ENCODE measurements around the gene BTBD16.
A peak's percentile ranks its signal among the peaks of the same experiment; 100 is the strongest.

The BTBD16 gene

DNA sequence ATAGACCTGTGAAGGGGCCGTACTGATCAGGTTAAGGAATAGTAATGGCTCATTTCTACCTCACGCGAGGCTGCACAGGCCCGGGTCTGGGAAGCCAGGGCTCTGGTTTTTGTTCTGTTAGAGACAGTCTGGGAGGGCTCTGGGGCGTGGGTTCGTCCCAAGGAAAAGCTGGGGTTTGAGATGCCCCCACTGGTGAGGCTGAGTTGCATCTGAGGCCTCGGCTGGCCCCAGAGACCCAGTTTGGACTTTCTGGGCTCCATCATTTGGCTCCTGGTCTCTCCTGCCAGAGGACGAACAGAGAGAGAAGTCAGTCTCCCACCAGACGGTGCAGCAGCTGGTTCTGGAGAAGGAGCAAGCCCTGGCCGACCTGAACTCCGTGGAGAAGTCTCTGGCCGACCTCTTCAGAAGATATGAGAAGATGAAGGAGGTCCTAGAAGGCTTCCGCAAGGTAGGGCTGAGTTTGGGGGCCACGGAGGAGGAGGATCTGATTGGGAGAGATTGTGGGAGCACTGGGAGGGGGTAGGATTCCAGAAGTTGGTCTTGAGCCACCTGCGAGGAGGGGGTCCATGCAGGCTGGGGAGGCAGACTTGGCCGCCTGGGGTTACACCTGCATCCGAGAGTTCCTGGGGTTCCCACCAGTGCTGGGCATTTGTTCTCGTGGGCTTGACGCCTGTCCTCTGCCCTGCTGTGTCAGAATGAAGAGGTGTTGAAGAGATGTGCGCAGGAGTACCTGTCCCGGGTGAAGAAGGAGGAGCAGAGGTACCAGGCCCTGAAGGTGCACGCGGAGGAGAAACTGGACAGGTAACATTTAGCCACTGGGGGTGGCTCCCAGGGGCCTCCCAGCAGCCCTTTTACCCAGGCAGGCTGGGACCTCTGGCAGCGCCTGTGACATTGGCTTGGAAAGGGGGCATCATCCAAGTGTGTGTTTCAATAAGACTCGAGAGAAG is 22.5 kb upstream of the BTBD16 start:
- DNase-seq: no peak

- no peak for DNase-seq
These were observed 21.7 kb upstream of the BTBD16 start for GRCh38 chr10:122249303-122249850.

- DNase-seq: no peak
These were observed 20.9 kb upstream of the BTBD16 start for GRCh38 chr10:122249991-122250750.

DNA sequence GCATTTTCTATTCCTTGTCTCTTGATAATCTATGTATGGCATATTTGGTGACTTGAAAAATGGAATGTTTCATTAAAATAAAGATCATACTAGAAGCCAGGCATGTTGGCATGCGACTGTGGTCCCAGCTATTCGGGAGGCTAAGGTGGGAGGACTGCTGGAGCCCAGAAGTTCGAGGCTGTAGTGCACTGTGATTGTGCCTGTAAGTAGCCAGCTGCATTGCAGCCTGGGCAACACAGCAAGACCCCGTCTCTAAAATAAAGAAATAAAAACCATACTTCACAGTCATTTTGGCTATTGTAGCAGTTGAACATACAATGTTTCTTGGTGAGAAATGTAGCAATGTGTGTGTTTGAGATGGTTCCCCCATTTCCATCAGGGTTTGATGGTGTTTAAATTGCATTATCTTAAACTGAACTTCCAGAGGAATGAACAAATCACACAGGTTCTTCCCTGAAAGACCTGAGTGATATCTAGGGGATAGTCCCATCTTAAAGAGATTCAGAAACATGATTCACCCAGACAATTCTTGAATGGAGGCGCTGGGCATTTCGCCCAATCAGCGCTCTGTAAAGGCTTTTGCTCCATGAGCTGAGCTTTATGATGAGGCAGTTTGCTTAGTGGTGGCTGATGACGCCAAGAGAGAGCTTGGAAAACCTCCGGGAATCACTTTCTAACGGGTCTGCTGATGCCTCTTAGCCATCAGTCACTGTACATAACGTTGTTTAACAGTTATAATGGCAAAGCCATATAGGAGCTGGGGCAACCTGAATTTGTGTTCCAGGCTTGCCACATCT is 19.4 kb upstream of the BTBD16 start:
- DNase-seq: no peak

- no peak for DNase-seq
These were observed 18.3 kb upstream of the BTBD16 start for GRCh38 chr10:122252805-122253204.

DNA sequence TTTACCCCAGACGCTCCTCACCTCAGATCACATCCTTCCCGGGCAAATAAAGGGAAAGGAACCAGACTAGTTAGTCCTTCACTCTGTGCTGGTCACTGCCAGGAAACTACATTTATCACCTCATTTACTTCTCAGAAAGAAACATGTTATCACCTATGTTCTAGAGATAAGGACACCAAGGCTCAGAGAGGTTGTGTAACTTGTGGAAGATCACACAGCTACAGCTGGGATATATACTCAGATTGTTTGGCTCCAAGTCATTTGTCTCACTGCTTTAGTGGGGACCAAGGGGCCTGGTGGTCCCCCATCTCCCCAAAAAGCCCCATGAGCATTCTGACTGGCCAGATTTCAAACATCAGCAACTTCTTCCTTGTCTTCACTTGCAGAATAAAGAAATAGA is 17.5 kb upstream of the BTBD16 start:
- no peak for DNase-seq

DNA sequence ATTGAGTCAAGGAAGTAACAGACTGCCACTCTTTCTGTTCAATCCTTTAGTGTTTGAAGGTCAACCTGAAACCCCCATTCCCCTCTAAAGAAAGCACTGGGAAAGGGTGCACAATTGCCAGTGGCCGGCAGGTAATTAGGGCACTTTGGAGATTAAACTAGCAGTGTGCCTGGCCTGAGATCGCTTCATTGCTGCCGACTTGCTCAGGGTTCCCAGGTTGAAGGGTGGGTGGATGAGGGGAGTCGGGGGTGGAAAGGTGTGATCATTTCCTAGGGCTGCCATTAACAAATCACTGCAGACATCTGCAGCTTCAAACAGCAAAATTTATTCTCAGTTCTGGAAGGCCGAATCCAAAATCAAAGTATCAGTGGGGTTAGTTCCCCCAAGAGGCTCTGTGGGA is 16.3 kb upstream of the BTBD16 start:
- no peak for DNase-seq

DNA sequence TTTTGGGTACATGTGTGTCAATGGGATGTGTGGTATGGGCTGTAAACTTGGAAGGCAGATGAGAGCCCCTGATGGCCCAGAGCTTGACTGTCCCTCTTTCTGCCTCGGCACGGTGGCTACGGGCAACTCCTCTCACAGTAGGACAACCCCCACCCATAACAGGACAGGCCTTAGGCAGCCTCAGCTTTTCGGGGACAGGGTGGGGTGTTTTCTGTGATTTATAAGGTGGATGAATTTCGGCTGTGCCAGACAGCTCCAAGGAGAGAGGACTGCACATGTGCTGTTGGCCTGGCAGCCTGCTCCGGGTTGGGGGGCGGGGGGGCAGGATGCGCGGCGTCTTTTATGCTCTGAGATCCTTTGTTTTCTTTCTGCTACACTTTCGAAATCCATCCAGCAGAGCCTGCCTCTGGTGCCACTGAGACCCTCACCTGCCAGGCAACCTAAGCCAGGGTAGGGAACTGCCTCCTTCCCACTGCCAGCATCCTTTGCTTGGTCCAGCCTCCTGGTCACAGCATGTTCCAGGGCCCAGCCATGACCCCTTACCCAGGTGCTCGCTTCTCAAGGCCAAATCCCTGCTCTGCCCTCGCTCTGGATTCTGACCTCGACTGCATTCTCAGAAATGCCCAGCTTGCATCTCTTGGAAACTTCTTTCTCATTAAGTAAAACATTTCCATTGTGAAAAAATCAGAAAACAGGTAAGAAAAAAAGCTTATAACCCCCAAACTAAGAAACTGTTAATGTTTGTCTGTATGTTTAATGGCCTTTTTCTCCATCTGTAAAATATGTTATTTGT is 15.4 kb upstream of the BTBD16 start:
- no peak for DNase-seq

GRCh38 chr10:122257041-122257440 is 14.1 kb upstream of the BTBD16 start:
- DNase-seq: no peak

DNA sequence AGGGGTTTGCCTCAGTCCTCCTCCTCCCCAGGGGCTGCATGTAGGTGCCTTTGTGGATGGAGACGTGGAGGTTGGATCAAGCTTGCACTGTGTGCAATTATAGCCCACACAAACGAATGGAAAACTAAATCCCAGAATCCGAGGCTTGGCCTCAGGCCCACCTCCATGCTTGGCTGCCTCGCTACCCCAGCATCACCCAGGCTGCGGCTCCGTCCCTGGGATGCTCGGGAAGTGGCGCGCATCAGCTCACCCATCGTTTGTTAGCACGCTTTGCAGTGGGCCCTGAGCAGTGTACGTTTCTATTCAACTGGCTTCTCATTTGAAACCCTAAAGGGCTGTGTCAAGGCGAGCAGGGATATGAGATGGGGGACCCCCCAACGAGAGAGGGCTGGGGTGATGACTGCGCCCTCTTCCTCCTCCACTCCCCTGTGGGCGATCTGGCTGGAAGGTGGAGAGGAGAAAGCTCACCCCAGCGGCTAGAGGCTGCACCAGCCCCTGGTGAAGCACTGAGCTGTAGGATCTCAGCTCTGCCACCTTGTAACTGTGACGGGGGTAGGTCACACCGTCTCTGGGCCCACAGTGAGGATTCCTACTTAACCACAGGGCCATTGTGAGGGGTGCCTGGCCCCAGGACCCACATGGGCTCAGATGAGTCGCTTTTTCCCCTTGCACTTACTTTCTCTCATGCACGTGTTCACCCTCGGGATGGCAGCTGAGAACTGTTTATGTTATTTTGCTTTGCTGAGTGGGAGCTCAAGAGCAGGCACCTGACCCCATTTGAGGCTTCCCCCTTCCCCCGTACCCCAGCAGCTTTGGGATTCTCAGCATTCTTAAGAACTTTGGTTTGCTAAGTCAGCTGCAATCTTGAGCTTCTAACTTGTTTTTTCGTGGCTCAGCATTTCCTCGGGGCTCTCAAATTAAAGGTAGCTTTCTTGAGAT is 12.7 kb upstream of the BTBD16 start:
- DNase-seq: no peak

- DNase-seq: no peak
These were observed 12.0 kb upstream of the BTBD16 start for GRCh38 chr10:122259075-122259466.

- no peak for DNase-seq
These were observed 9.5 kb upstream of the BTBD16 start for GRCh38 chr10:122261584-122261983.

- DNase-seq: peak; percentile 44
These were observed 7.1 kb upstream of the BTBD16 start for GRCh38 chr10:122263971-122264370.

- DNase-seq: no peak
These were observed 6.7 kb upstream of the BTBD16 start for GRCh38 chr10:122264436-122264835.

GRCh38 chr10:122264931-122265330 is 6.2 kb upstream of the BTBD16 start:
- no peak for DNase-seq

DNA sequence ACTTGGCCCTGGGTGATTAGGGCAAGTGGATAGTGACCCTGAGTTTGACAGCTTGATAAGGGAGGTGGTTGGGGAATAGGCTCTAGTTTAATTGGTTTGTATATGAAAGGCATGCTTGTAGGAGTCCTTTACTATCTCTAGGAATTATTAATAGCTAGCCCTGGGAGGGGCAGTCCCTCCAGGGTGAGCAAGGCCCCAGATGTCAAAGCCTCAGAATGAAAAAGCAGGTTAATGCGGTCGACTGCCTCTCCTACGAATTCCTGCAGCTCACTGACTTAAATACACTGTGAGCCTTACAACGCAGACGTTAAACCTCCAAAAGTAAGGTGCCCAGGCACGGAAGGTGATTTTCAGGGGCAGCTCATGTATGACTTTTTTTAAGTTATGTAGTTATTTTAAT is 5.2 kb upstream of the BTBD16 start:
- DNase-seq: no peak

DNA sequence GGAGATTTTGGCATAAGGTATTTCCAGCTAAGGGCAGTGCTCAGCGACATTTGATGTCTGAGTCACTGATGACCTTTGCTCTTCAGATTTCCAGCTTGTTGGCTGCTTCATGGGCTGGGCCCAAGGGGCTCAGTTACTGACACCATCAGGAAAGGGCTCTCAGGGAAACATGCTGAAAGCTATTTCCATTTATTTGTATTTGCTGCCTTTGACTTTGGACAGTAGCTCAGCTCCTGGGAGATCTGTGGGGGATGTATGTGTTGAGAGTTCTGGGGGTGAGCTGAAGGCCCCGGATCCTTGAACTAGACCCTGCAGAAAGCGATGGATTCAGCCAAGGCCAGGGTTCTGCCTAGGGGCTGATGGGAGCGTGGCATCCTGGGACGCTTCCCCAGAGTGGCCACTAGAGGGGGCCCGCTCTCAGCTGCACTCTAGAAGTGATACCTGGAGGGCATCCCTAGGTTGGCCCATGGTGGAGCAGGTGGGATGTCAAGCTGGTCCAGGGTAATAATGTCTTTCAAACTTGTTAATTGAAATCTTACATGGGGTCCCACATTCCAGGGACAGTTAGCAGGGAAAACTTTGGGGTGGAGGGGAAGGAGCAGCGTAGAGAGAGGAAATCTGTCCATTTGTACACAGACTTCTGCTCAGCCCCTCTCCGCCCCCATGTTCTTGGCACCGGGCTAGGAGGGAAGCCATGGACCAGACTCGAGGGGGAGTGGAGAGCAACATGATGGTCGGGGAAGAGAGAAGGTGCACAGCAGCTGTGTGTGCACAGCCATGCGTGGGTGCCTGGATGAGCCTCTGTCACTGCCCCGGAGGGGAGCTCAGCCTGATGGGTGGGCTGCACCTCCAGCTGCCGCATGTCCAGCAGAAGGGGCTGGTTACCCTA is 3.0 kb upstream of the BTBD16 start:
- DNase-seq: no peak

- no peak for DNase-seq
These were observed 1.9 kb upstream of the BTBD16 start for GRCh38 chr10:122269059-122269687.

DNA sequence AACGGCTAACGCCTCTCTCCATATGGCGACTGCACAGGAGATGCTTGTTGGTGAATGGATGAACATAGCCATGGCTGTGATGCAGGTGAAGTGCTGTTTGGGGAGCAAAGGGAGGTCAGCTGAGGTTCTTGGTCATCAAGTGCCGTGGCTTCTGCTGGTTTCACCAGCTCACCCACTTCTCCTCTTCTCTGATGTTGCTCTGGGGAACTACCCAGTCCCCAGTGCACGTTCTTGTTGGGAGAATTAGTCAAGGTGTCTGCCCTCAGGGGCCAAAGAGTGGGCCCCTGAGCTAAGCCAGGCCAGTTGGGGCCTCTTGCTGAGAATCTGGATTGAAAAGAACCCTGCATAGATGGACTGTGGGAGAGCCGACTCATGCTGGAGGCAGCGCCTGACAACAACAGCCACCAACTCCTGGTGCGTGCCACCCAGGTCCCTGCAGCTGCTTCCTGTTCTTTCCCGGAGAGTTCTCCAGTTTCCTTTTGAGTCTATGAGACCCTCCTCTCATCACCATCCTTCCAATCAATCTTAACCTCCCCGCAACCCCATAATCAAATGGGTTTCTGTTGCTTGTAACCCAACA is 3.0 kb downstream of the BTBD16 start:
- DNase-seq: no peak

All from MV-4-11 (cell line).